Epithelial cell of prostate (primary cell): Measurements from ENCODE around the gene TSEN2.
A peak's percentile ranks its signal among the peaks of the same experiment; 100 is the strongest.
"Not testable (repeated sequence)": the region's sequence is repeated elsewhere in the genome, so short reads cannot be mapped to it uniquely, and the experiment has no call there.

Experiments
- DNase-seq: peaks from one replicate; pipeline ENCODE4 v3.0.0-alpha.2; 2011; ENCODE audit warnings: low read depth, low spot score
- H3K27ac ChIP-seq: fragments of 450-650 bp; 2 replicates; pipeline ENCODE4 v1.5.1; 2017; ENCODE audit warnings: mild to moderate bottlenecking

The TSEN2 gene

DNA sequence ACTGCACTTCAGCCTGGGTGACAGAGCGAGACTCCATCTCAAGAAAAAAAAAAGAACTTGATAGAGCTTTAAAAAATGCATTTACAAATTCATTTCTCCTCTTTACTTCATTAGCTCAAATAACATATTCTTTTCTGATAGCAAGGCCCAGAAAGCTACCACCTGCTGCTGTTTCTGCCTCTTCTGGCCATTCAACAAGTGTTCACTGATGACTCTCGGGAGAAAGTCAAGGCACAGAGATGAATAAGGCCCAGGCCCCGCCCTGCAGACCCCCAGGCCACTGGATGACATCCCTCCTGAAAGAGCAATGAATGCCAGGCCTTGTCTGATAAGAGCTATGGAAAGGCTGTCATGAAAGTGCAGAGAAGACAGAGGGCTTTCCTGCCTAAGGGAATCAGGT lies 13.6 kb upstream of the TSEN2 start:
- no peak overlapping the region for H3K27ac ChIP-seq
- DNase-seq = no peak

DNA sequence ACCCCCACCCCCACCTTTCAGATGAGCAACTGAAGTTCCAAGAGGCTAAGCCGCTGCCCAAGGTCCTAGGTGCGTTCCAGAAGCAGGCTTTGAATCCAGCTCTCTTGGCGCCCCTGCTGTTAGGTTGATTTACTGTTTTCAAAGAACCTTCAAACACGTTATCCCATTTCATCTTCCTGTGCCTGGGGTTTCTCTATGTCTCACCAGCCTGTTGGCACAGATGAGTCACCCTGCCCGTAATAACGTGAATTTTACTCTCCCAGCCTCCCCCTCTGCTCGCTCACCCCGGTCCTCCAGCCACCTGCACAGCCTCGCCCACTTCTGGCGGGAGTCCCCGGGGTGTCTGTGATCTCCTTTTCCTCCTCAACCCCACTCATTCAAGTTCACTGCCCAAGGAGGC lies 13.0 kb upstream of the TSEN2 start:
- DNase-seq = peak; percentile 50
- no peak overlapping the region for H3K27ac ChIP-seq

DNA sequence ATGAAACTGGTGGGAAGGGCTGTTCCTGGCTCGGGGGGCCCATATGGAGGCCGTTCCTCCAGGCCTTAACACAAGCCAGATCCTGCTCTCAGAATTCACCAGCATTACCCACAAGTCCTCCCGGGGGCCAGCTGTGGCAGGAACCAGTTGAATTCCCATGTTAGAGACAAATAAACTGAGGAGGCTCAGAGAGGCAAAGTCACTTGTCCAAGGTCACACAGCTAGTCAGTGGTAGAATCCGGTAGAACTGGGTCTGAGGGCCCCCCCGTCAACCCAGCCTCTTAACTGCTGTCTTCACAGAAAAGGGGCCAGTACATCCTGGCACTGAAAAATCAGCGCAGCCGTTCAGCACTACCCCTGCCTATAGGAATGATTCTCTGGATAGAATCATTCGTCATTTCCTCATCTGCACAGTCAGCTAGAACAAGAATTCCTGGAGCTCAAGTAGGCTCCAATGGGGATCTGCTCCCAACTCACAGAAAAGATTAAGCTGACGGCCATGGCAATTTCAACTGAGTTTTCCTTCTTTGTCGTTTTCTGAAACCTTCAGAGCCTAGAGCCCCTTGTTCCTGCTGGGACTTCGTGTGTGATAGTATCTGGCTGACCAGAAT lies 12.2 kb upstream of the TSEN2 start:
- no peak overlapping the region for H3K27ac ChIP-seq
- no peak for DNase-seq

DNA sequence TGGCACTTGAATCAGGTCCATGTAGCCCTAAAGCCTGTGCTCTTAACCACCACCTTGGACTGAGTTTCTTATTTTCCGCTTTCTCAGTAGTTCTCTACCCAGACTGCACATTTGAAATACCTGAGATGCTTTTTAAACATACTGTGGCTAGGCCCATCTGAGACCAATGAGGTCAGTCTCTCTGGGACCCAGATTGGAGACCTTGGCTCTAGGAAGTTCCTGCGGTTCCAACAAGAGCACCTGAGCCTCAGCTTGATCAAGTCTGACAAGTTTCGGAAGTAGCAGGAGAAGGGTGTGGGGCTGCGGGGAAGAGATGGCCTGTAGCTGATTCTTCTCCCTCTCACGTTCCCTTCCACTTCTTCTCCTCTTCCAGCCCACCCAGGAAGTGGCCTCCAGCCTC lies 11.5 kb upstream of the TSEN2 start:
- no peak for DNase-seq
- no peak overlapping the region for H3K27ac ChIP-seq

DNA sequence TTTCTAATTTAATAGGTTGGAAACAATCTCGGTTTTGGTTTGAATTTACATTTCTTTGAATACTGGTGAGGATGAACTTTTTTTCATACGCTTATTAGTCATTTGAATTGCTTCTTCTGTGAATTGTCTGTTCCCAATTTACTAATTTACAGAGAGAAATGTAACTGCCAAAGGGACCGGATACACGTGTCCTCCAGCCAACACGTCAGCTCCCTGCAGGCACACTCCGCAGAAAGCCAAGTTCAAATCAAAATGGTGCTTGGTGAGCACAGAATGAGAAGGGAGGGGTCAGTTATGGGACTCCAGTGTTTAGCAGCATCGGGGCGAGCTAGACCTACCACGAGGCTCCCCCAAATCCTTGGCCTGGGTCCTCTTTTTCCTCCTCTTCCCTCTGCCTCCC lies 10.8 kb upstream of the TSEN2 start:
- no peak for DNase-seq
- no peak overlapping the region for H3K27ac ChIP-seq

DNA sequence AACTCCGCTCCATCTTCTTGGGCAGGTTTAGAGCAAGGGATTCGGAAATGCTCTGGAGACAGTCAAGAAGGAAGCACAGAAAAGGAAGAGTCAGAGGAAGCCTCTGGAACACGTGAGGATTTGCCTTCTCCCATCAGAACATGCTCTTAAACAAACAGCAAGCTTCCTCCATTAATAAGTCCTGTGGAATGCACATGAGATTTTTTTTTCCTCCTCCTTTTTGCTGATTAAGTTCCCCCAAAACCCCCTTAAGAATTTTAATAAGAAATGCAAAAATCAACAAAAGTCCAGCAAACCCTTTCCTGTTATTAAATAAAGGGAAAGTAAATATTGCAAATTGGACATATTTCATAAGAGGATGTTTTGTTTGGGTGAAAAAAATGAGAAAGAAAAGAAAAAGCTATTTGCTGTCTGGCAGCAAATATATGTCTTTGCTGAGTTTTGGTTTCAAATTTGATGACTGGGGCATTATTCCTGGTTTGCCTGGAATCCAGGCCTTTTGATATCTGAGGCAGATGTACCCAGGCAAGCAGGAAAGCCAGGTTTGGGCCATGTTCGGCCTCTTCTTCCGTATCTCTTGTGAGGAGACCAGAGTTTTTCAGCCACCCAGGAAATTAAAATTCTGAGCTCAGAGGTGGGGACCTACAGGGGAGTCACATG lies 7.9 kb upstream of the TSEN2 start:
- no peak for DNase-seq
- H3K27ac ChIP-seq = peak overlapping the region; percentile 2

GRCh38 chr3:12477256-12477655 lies 7.0 kb upstream of the TSEN2 start:
- DNase-seq = no peak
- H3K27ac ChIP-seq = no peak overlapping the region

DNA sequence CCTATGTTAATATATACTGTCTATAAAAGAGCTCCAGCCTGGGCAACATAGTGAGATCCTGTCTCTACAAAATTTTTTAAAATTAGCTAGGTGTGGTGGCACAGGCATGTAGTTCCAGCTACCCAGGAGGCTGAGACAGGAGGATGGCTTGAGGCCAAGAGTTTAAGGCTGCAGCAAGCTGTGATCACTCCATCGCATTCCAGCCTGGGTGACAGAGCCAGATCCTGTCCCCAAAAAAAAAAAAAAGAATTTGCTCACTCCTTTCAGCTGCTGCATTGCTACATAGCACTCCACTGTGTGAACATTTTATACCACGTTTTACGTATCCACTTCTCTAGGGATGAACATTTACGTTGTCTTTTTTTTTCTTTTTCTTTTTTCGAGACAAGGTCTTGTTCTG lies 6.0 kb upstream of the TSEN2 start:
- no peak overlapping the region for H3K27ac ChIP-seq
- no peak for DNase-seq

DNA sequence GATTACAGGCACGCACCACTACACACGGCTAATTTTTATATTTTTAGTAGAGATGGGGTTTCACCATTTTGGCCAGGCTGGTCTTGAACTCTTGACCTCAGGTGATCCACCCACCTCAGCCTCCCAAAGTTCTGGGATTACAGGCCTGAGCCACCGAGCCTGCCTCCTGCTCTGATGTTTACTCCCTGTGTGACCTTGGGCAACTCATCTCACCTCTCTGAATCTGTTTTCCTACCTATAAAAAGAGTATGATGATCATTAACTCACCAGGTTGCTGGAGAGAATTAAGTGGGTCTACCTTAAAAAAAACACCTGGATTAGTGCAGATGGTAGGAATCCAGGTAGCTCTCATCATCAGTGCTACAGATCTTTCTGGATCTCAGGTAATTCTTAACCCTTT lies 5.1 kb upstream of the TSEN2 start:
- not testable (repeated sequence) for H3K27ac ChIP-seq, DNase-seq

GRCh38 chr3:12479919-12480427 lies 4.3 kb upstream of the TSEN2 start:
- DNase-seq = no peak
- no peak overlapping the region for H3K27ac ChIP-seq

DNA sequence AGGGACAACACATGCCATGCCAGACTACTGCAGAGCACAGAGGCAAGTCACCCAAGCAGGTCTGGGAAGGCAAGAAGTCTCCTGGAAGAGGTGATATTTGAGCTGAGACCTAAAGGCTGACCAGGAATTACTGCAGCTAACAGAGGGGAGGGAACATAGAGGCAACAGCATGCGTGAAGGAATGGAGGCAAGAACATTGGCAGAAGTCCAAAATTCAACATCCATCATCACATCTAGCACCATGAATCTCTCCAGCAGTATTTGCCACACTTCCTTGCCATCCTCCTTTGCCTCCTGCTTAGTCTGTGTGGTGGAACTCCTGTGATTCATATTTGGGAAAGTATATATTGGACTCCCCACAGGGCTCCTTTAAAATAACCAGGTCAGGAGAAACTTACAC lies 870 bp upstream of the TSEN2 start:
- DNase-seq = no peak
- no peak overlapping the region for H3K27ac ChIP-seq

GRCh38 chr3:12483872-12484197 lies 445 bp upstream of the TSEN2 start:
- H3K27ac ChIP-seq = peak overlapping the region; percentile 48
- no peak for DNase-seq

DNA sequence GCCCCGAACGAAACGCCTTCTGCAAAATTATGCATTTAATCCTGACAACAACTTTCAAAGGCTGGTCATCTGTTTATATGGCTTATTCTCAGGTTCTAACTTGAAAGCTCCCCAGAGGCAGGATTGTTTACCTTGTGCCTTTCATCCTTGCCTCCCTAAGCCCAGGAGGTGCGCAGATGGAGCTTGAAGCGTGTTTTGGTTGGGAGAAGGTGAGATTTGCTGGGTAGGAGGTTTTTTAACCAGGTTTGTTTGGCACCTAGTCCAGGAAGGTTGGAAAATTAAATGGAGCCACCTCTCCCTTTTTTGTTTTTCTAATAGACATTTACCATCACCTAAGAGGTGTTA lies 675 bp downstream of the TSEN2 start:
- H3K27ac ChIP-seq = peak overlapping the region; percentile 48
- no peak for DNase-seq

DNA sequence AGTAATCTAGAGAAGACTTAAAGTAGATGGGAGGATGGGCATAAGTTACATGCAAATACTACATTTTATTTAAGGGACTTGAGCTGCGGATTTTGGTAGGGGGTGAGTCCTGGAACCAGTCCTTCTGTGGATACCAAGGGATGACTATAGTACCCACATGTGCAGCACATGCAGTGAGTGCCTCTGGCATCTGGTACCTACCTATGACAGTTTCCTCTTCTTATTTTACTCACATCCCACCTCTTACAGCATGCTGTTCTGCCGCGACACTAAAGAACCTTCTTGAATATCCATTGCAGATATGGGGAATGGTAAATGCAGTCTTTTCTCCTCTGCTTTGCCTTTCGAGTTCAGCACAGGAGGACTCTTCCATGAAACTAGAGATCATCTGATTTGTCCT lies 1.7 kb downstream of the TSEN2 start:
- DNase-seq = no peak
- no peak overlapping the region for H3K27ac ChIP-seq

DNA sequence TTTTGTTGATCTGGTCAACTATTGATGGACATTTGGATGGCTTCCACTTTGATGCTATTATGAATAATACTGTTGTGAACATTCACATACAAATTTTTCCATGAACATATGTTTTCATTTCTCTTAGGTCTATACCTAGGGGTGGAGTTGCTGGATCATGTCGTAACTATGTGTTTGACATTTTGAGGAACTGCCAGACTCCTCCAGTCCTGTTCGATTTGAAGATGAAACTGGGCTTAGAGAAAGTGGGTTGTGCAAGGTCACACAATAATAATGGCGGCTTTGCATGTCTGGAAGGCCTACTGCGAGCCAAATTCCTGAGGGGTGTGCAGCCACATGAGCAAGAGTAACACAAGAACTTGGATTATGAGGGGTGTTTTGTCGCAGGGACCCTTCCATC lies 2.6 kb downstream of the TSEN2 start:
- H3K27ac ChIP-seq = no peak overlapping the region
- DNase-seq = no peak

DNA sequence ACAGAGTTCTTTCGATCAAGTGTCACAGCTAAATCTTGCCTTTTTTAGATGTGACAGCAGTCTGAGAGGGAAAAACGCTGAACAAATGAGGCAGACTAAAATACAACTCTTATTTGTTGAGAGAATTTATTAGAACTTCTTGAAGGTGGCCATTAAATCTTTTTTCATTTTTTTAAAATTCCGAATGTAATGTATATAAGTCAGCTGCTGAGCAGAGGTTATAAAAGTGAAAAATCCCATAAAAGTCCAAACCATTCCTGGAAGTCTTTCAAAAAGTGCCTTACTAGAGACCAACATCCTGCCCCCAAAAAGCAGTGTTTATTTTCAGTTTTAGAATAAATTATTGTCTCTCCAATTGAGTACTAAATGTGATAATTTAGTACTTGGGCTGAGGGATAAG lies 3.1 kb downstream of the TSEN2 start:
- no peak for DNase-seq
- no peak overlapping the region for H3K27ac ChIP-seq

GRCh38 chr3:12487786-12488185 lies 3.5 kb downstream of the TSEN2 start:
- DNase-seq = no peak
- no peak overlapping the region for H3K27ac ChIP-seq

DNA sequence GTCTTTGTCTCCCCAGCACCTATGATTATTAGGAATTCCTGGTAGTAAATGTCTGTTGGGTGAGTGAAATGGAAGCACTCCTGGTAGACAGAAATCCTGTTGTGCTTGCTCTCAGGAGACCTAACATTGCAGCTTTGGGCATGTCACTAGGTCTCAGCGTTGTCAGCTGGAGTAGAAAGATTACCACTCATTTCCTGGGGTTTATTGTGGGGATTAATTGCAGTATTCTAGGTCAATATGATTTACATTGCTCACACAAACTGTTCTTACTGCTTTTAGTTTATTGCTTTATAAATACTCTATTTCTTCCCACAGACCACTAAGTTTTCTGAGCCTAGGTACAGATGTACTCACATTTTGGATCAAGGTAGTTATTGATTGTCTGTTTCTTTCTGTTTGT lies 5.1 kb downstream of the TSEN2 start:
- no peak overlapping the region for H3K27ac ChIP-seq

GRCh38 chr3:12489832-12490231 lies 5.6 kb downstream of the TSEN2 start:
- DNase-seq = no peak
- H3K27ac ChIP-seq = no peak overlapping the region

More for the DNA sequence above, 5.1 kb downstream of the TSEN2 start:
- no peak for DNase-seq

DNA sequence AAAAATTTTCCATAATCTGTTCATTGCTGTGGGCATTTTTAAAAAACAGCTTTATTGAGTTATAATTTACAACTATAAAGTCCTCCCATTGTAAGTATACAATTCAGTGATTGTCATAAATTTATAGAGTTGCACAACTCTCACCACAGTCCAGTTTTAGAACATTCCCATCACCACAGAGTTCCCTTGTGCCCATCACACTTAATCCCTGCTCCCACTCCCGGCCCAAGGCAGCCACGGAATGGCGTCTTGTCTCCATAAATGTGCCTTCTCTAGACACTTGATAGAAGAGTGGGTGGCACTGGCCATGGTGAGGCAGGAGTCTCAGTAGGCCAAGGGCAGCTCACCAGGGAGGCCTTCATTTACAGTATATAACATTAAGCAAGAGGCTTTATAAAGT lies 6.3 kb downstream of the TSEN2 start:
- no peak for DNase-seq
- no peak overlapping the region for H3K27ac ChIP-seq

DNA sequence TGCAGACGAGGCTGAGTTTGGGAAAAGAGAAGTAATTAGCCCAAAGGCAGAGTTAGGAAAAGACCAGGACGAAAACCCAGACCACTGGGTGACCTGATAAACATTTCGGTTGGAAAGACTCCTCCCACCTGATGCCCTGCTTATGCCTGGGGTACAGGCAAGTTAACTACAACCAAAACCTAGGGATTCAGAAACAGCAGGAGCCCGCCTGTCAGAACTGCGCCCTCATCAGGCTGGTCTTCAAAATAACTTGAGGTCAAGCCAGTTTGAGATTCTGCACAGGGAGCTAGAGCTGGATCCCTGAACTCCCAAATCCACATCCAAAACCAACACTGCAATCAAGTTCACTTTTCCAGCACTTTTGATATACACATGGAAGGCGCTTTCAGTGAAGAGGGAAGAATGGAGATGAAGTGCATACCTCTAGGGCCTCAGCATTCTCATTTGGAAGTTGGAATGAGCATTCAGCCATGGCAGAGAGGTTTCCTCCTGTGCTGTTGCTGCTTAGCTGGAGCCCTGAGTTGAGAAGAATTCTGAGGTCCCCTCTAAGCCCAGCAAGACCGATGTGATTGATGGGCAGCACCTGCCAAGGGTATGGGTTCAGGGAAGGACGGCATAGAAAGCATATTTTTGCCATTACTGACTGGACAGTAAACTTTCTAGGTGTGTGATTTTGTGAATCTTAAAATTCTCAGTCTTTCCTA lies 11.6 kb downstream of the TSEN2 start:
- DNase-seq = no peak
- H3K27ac ChIP-seq = no peak overlapping the region

DNA sequence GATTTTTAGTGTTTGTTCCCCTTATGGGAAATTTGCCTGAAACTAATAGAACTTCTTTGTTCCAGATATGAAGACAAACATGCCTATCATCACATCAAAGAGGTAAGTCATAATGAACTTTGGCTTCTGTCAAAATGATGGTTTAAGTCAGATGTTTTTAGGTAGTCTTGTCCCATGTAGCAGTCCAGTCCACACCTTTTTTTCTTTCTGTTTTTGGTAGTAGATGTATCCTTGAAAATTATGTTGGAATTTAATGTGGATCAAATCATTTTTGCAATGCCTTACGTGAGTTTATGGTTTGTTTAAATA lies 12.1 kb downstream of the TSEN2 start:
- H3K27ac ChIP-seq = no peak overlapping the region
- no peak for DNase-seq
